K562 (cell line): ENCODE results near the gene GAMT. TPM values are rescaled to one million over a fixed set of nuclear protein-coding genes. Genes with fewer than 3 reads are reported as not detected.

Experiments
- ATAC-seq: fragments of 200-7000 bp; cut with Tn5 transposase; 3 replicates; pipeline ENCODE4 v1.9.1; 2020; ENCODE audit warnings: moderate library complexity
- BruUV-seq: library from RNA; stranded (reverse); fragments of 400-500 nt; replicated peaks from 2 replicates; lab custom pipeline; 2021; lab: Mats Ljungman, UMichigan
- CTCF ChIA-PET: fragments of 300-600 bp; formaldehyde crosslinking; extraction: SDS; loops from one replicate; lab custom pipeline; 2021; ENCODE audit warnings: low intra/inter-chr PET ratio; lab: Yijun Ruan, JAX
- POLR2A ChIA-PET: fragments of 300-600, 350-650 bp; sonication (Branson Sonifier 250); formaldehyde crosslinking; extraction: SDS; loops from one replicate; lab custom pipeline; 2021; ENCODE audit warnings: antibody characterized with exemption, inconsistent platforms; lab: Yijun Ruan, JAX
- DNase-seq, 4 experiments: peaks; one replicate each; pipeline versions ENCODE4 v3.0.0 to v3.0.0-alpha.2; 2011 to 2018; ENCODE audit warnings: low spot score in 3 of 4, mixed read lengths in 3 of 4; ENCODE audit errors: extremely low read depth in 1 of 4
- FAIRE-seq: peaks from 2 replicates; lab custom pipeline; 2011; peaks lifted over from hg19 to GRCh38; lab: Jason Lieb, UNC
- H2AFZ ChIP-seq: 2 replicates; pipeline ENCODE4 v1.6.0; 2011; ENCODE audit warnings: low read depth, low read length, control low read depth, inconsistent platforms
- H3K27ac ChIP-seq: fragments of 200-600 bp; 3 replicates; pipeline ENCODE4 v1.8.0; 2011; ENCODE audit warnings: low read depth, mild to moderate bottlenecking, control low read depth, inconsistent platforms, low read length, moderate library complexity, mixed read lengths; ENCODE audit errors: extremely low read depth
- H3K27me3 ChIP-seq, 2 experiments: fragments of 300-600 bp in 1 of 2; 2 replicates in 1 of 2; 3 replicates in 1 of 2; pipeline versions ENCODE4 v1.6.0 to v1.8.0; 2011; ENCODE audit warnings: inconsistent platforms in 2 of 2, low read length in 2 of 2, mild to moderate bottlenecking in 1 of 2, mixed read lengths in 1 of 2, moderate library complexity in 1 of 2; ENCODE audit not compliant: control insufficient read depth in 2 of 2, insufficient read depth in 2 of 2
- H3K36me3 ChIP-seq: fragments of 300-600 bp; 3 replicates; pipeline ENCODE4 v1.8.0; 2011; ENCODE audit warnings: mild to moderate bottlenecking, low read length, inconsistent platforms; ENCODE audit not compliant: control insufficient read depth, insufficient read depth
- H3K4me1 ChIP-seq, 2 experiments: fragments of 200-600 bp in 1 of 2; replicated peaks in 1 of 2; 2 replicates in 1 of 2; 3 replicates in 1 of 2; pipeline versions ENCODE4 v1.5.1 to v1.8.0; 2011; ENCODE audit warnings: inconsistent platforms in 2 of 2, low read length in 2 of 2, mild to moderate bottlenecking in 1 of 2, mixed read lengths in 1 of 2, moderate library complexity in 1 of 2; ENCODE audit not compliant: control insufficient read depth in 2 of 2, insufficient read depth in 2 of 2
- H3K4me2 ChIP-seq: 2 replicates; pipeline ENCODE4 v1.6.1; 2011; ENCODE audit warnings: low read length, control low read depth, inconsistent platforms, mixed read lengths; ENCODE audit not compliant: insufficient read depth
- H3K4me3 ChIP-seq: fragments of 200-600 bp; sonication (generic), shearing (Covaris generic); 2 replicates; pipeline ENCODE4 v1.5.1; 2016; ENCODE audit warnings: control low read depth, inconsistent platforms
- H3K79me2 ChIP-seq: fragments of 200-600 bp; 3 replicates; pipeline ENCODE4 v1.8.0; 2011; ENCODE audit warnings: low read length, inconsistent platforms; ENCODE audit not compliant: control insufficient read depth, insufficient read depth
- H3K9ac ChIP-seq, 2 experiments: 2 replicates each; pipeline versions ENCODE4 v1.6.0 to v1.6.1; 2011; ENCODE audit warnings: low read depth in 2 of 2, low read length in 2 of 2, control low read depth in 1 of 2, inconsistent platforms in 1 of 2, mild to moderate bottlenecking in 1 of 2, mixed read lengths in 1 of 2; ENCODE audit not compliant: insufficient read depth in 1 of 2
- H3K9me1 ChIP-seq: one replicate; pipeline ENCODE4 v1.6.0; 2011; ENCODE audit warnings: inconsistent platforms, mild to moderate bottlenecking, low read length, moderate library complexity; ENCODE audit not compliant: control insufficient read depth, insufficient read depth
- H3K9me3 ChIP-seq: replicated peaks from 2 replicates; pipeline ENCODE4 v1.5.1; 2011; ENCODE audit warnings: low read depth, low read length, inconsistent platforms; ENCODE audit not compliant: control insufficient read depth, insufficient read depth
- H4K20me1 ChIP-seq: replicated peaks from 2 replicates; pipeline ENCODE4 v1.6.1; 2011; ENCODE audit warnings: low read length, inconsistent platforms, mixed read lengths; ENCODE audit not compliant: control insufficient read depth, insufficient read depth
- CTCF ChIP-seq, 3 experiments: IDR thresholded peaks in 2 of 3; conservative IDR thresholded peaks in 1 of 3; 2 replicates each; pipeline ENCODE4 v1.5.1; 2011 to 2012; ENCODE audit warnings: low read length in 3 of 3, mild to moderate bottlenecking in 3 of 3, control low read depth in 2 of 3, improper control_type of control experiment in 1 of 3, inconsistent platforms in 1 of 3, low read depth in 1 of 3, mixed read lengths in 1 of 3, moderate library complexity in 1 of 3; ENCODE audit not compliant: insufficient read depth in 2 of 3
- POLR3G ChIP-seq: IDR thresholded peaks from 2 replicates; pipeline ENCODE4 v1.6.1; 2011; ENCODE audit not compliant: insufficient read length, insufficient replicate concordance; ENCODE audit errors: extremely low read depth
- WGBS: fragments of 100-300 bp; shearing (Covaris generic); methylation state at CpG from one replicate; pipeline ENCODE4 v1.1.6; 2016; ENCODE audit warnings: low coverage, mixed read lengths; ENCODE audit not compliant: insufficient coverage; ENCODE audit errors: missing lambda C conversion rate; 5-methylcytosine and 5-hydroxymethylcytosine counted together
- in situ Hi-C: fragments of 300-500 bp; cut with MboI; formaldehyde crosslinking; loops from 4 replicates; pipeline ENCODE4 v1.15.0; 2018; ENCODE audit warnings: inconsistent platforms, mixed read lengths
- intact Hi-C: fragments of 100-400 bp; cut with micrococcal nuclease; formaldehyde crosslinking; loops from 2 replicates; pipeline ENCODE4 v1.14.2; 2022
- polyA plus RNA-seq, 8 experiments: library from polyadenylated mRNA; depleted of rRNA in 4 of 8; stranded (reverse) in 5 of 8; unstranded in 3 of 8; fragments of >200 nt; fragmentation: Nextera tagmentation in 2 of 8; fragmentation: Illumina TruSeq in 1 of 8; extraction: Ambion mirVana in 2 of 8; extraction: Trizol in 1 of 8; gene quantifications; 2 replicates each; pipeline versions ENCODE4 v1.2.1 to v1.2.3, GENCODE V29; 2011 to 2014; ENCODE audit warnings: inconsistent platforms in 1 of 8, missing spikeins in 1 of 8
- total RNA-seq, 7 experiments: library from RNA; depleted of rRNA in 6 of 7; stranded (reverse); fragments of >200 nt in 6 of 7; fragmentation: Illumina TruSeq in 2 of 7; extraction: Trizol in 2 of 7; gene quantifications; 2 replicates each; pipeline versions ENCODE4 v1.2.1 to v1.2.3, GENCODE V29; 2011 to 2021; ENCODE audit warnings: low replicate concordance in 1 of 7

Gene GAMT
- total and polyA plus RNA-seq, 9 of the 15 experiments (the other 6 are each of a cell fraction or from before 2014, with no cell fraction given) = 1.3 to 35.3 (median 27.2) TPM

GRCh38 chr19:1364070-1364704, 37.2 kb downstream of the GAMT start:
- Histone ChIP-seq H3K9me3 (no peaks in the 10 kb centered on the region), H3K79me2 (no peaks in the 10 kb centered on the region), H3K27ac (no peak overlapping the region), H3K4me2 (no peak overlapping the region), H3K4me3 (no peak overlapping the region), H3K36me3 (peaks cover 93% of the 10 kb centered on the region), H3K27me3 (no peaks in the 10 kb centered on the region), H3K9me1 (no peaks in the 10 kb centered on the region), H2AFZ (no peak overlapping the region), H3K9ac (no peak overlapping the region), H3K4me1 (peaks cover 12 to 52% of the 10 kb centered on the region in 2 experiments), H4K20me1 (peaks cover 4% of the 10 kb centered on the region; the same call in 1 of the 2 replicates)
- BruUV-seq = no TSS peak
- CTCF ChIA-PET = no interaction called here
- in situ Hi-C loops = no loop called here
- TF ChIP-seq POLR3G (no peak), CTCF (IDR thresholded peaks at IDR 0.05 in 2 of 3, conservative IDR thresholded peaks at IDR 0.05 in 1 of 3; ENCODE audit: insufficient read depth in 2 of 3, low read depth in 1 of 3, low read length in 3 of 3) (0 out of 6 replicates have a peak, but pooled peaks of 1 of the 3 experiments have one; percentile 5)
- WGBS = 94% methylated on average over 14 of the region's 15 CpGs
- POLR2A ChIA-PET = interaction anchor here (0.6 to 1.3 kb wide), 3 partner anchors 10 to 32 kb away, joined by 3 to 5 read pairs (median 4); a partner anchor contains a TSS
- DNase-seq (no peak), FAIRE-seq (no peak), ATAC-seq (no peak)
- intact Hi-C loops = no loop called here
